ENCODE results near the gene DLG4.

The DLG4 gene

GRCh38 chr17:7156342-7156940 is 63.2 kb downstream of the DLG4 start:
- no peak for DNase-seq (ENCODE audit: low read depth)

- no peak for DNase-seq (ENCODE audit: low read depth)
Observed at GRCh38 chr17:7147772-7148171, 71.9 kb downstream of the DLG4 start.

- DNase-seq (ENCODE audit: low read depth) = no peak
Observed at GRCh38 chr17:7146115-7146514, 73.5 kb downstream of the DLG4 start.

GRCh38 chr17:7144213-7144612 is 75.4 kb downstream of the DLG4 start:
- DNase-seq (ENCODE audit: low read depth) = no peak

- DNase-seq (ENCODE audit: low read depth) = no peak
Observed at GRCh38 chr17:7141824-7142223, 77.8 kb downstream of the DLG4 start.

GRCh38 chr17:7139400-7139799 is 80.2 kb downstream of the DLG4 start:
- no peak for DNase-seq (ENCODE audit: low read depth)

- DNase-seq (ENCODE audit: low read depth) = no peak
Observed at GRCh38 chr17:7138800-7139381, 80.7 kb downstream of the DLG4 start.

- DNase-seq (ENCODE audit: low read depth) = no peak
Observed at GRCh38 chr17:7137171-7137943, 82.3 kb downstream of the DLG4 start.

Data from activated T-cell treated with anti-CD3 and anti-CD28 coated beads for 48 hours (primary cell).